Vagina (tissue), 2 donors: ENCODE measurements around the gene ZBTB32. TPM values are rescaled to one million over a fixed set of nuclear protein-coding genes. Genes with fewer than 3 reads are reported as not detected.

Experiments used
- DNase-seq, 2 donors: peaks; one replicate each; pipeline ENCODE4 v3.0.0-alpha.2; 2017; ENCODE audit errors: extremely low spot score in 2 of 2
- H3K27ac ChIP-seq: fragments of 200-600 bp; sonication (generic); one replicate; pipeline ENCODE4 v1.5.1; 2019
- H3K27me3 ChIP-seq: fragments of 200-600 bp; sonication (generic); one replicate; pipeline ENCODE4 v1.5.1; 2019
- H3K36me3 ChIP-seq, 2 donors: fragments of 200-600 bp; sonication (generic); one replicate each; pipeline ENCODE4 v1.5.1; 2017 to 2019
- H3K4me1 ChIP-seq: fragments of 200-600 bp; sonication (generic); one replicate; pipeline ENCODE4 v1.5.1; 2019
- H3K4me3 ChIP-seq, 2 donors: fragments of 200-600 bp; sonication (generic); 1 replicate in 1 of 2; 2 replicates in 1 of 2; pipeline ENCODE4 v1.5.1; 2016 to 2019
- H3K9me3 ChIP-seq: fragments of 200-600 bp; sonication (generic); one replicate; pipeline ENCODE4 v1.5.1; 2019
- CTCF ChIP-seq, 3 experiments: fragments of 450-650 bp in 2 of 3; fragments of 200-600 bp in 1 of 3; sonication (generic) in 1 of 3; IDR thresholded peaks; one replicate each; pipeline ENCODE4 v1.5.1; 2017 to 2019; ENCODE audit warnings: antibody characterized with exemption in 3 of 3, mild to moderate bottlenecking in 2 of 3, moderate library complexity in 2 of 3
- POLR2A ChIP-seq, 2 donors: fragments of 450-650 bp; IDR thresholded peaks; one replicate each; pipeline ENCODE4 v1.6.1; 2017; ENCODE audit warnings: antibody characterized with exemption in 2 of 2, mild to moderate bottlenecking in 2 of 2, moderate library complexity in 2 of 2
- POLR2AphosphoS5 ChIP-seq, 2 donors: sonication (generic); formaldehyde crosslinking; IDR thresholded peaks; one replicate each; pipeline ENCODE4 v1.9.0; 2017; ENCODE audit warnings: antibody characterized with exemption in 2 of 2, mild to moderate bottlenecking in 2 of 2, low read depth in 1 of 2; ENCODE audit not compliant: insufficient read depth in 1 of 2
- intact Hi-C: fragments of 100-400 bp; cut with DNase I; formaldehyde crosslinking; loops from one replicate; pipeline ENCODE4 v1.15.1; 2023
- total RNA-seq: library from RNA; depleted of rRNA; stranded (reverse); fragments of >200 nt; gene quantifications from one replicate; pipeline ENCODE4 v1.2.3, GENCODE V29; 2016

The ZBTB32 gene
- total RNA-seq, 1 donor from 2014 or later, result not detected

- Histone ChIP-seq H3K4me1 (no peaks in the 10 kb centered on the region), H3K27ac (no peak overlapping the region), H3K9me3 (no peaks in the 10 kb centered on the region), H3K27me3 (no peaks in the 10 kb centered on the region), H3K4me3 (no peak overlapping the region), H3K36me3 (no peaks in the 10 kb centered on the region)
- no peak for TF ChIP-seq POLR2AphosphoS5 (IDR thresholded peaks at IDR 0.05; ENCODE audit: insufficient read depth in 1 of 2, low read depth in 1 of 2)
- no peak for TF ChIP-seq CTCF (IDR thresholded peaks at IDR 0.05)
- no peak for TF ChIP-seq POLR2A (IDR thresholded peaks at IDR 0.05)
- intact Hi-C loops, result no loop called here
- DNase-seq, result no peak
Measured at GRCh38 chr19:35669566-35669965, 34.8 kb upstream of the ZBTB32 start.

- Histone ChIP-seq H3K36me3 (no peaks in the 10 kb centered on the region), H3K27ac (no peak overlapping the region), H3K27me3 (no peaks in the 10 kb centered on the region), H3K4me1 (no peaks in the 10 kb centered on the region), H3K4me3 (no peak overlapping the region), H3K9me3 (no peaks in the 10 kb centered on the region)
- no peak for TF ChIP-seq POLR2AphosphoS5 (IDR thresholded peaks at IDR 0.05; ENCODE audit: insufficient read depth in 1 of 2, low read depth in 1 of 2)
- no peak for TF ChIP-seq POLR2A (IDR thresholded peaks at IDR 0.05)
- no peak for TF ChIP-seq CTCF (IDR thresholded peaks at IDR 0.05)
- intact Hi-C loops, result no loop called here
- DNase-seq, result no peak
Measured at GRCh38 chr19:35669974-35670373, 34.4 kb upstream of the ZBTB32 start.

GRCh38 chr19:35670686-35671085 is 33.7 kb upstream of the ZBTB32 start:
- no peak for TF ChIP-seq CTCF (IDR thresholded peaks at IDR 0.05)
- no peak for TF ChIP-seq POLR2AphosphoS5 (IDR thresholded peaks at IDR 0.05; ENCODE audit: insufficient read depth in 1 of 2, low read depth in 1 of 2)
- DNase-seq, result no peak
- Histone ChIP-seq H3K9me3 (no peaks in the 10 kb centered on the region), H3K4me1 (no peaks in the 10 kb centered on the region), H3K27me3 (no peaks in the 10 kb centered on the region), H3K27ac (no peak overlapping the region), H3K4me3 (no peak overlapping the region), H3K36me3 (no peaks in the 10 kb centered on the region)
- intact Hi-C loops, result no loop called here

GRCh38 chr19:35671818-35672217 is 32.5 kb upstream of the ZBTB32 start:
- H3K4me1 ChIP-seq, result no peaks in the 10 kb centered on the region
- no peaks in the 10 kb centered on the region for H3K27me3 ChIP-seq
- no peak overlapping the region for H3K27ac ChIP-seq
- intact Hi-C loops, result no loop called here
- no peak for DNase-seq
- H3K4me3 ChIP-seq, result no peak overlapping the region
- H3K36me3 ChIP-seq, result no peaks in the 10 kb centered on the region
- H3K9me3 ChIP-seq, result no peaks in the 10 kb centered on the region
- TF ChIP-seq POLR2AphosphoS5 (IDR thresholded peaks at IDR 0.05; ENCODE audit: insufficient read depth in 1 of 2, low read depth in 1 of 2), result no peak
- TF ChIP-seq CTCF (IDR thresholded peaks at IDR 0.05), result no peak
- TF ChIP-seq POLR2A (IDR thresholded peaks at IDR 0.05), result no peak

- TF ChIP-seq POLR2A (IDR thresholded peaks at IDR 0.05), result no peak
- no peak for TF ChIP-seq POLR2AphosphoS5 (IDR thresholded peaks at IDR 0.05; ENCODE audit: insufficient read depth in 1 of 2, low read depth in 1 of 2)
- no peak for TF ChIP-seq CTCF (IDR thresholded peaks at IDR 0.05)
- Histone ChIP-seq H3K4me3 (peak overlapping the region; percentile 14), H3K27ac (no peak overlapping the region), H3K27me3 (no peaks in the 10 kb centered on the region), H3K36me3 (no peaks in the 10 kb centered on the region), H3K9me3 (no peaks in the 10 kb centered on the region), H3K4me1 (no peaks in the 10 kb centered on the region)
- intact Hi-C loops, result no loop called here
- no peak for DNase-seq
Measured at GRCh38 chr19:35673121-35673804, 31.1 kb upstream of the ZBTB32 start.
